PFSK-1 (cell line): ENCODE results near the gene INPP4B.

Source experiments
- FOXP2 ChIP-seq: optimal IDR thresholded peaks from 2 replicates; pipeline ENCODE3; 2011; ENCODE audit warnings: borderline replicate concordance, control low read depth, inconsistent platforms; ENCODE audit not compliant: insufficient read depth; ENCODE audit errors: extremely low read length, extremely low read depth
- POLR2AphosphoS5 ChIP-seq: IDR thresholded peaks from 2 replicates; pipeline ENCODE4 v1.6.1; 2012; ENCODE audit warnings: low read depth, mild to moderate bottlenecking, control low read depth, low read length, moderate library complexity
- REST ChIP-seq, 2 experiments: IDR thresholded peaks; 2 replicates each; pipeline versions ENCODE4 v1.6.1 to v1.8.0; 2011 to 2012; ENCODE audit warnings: low read depth in 2 of 2, low read length in 2 of 2, control low read depth in 1 of 2, inconsistent platforms in 1 of 2, mild to moderate bottlenecking in 1 of 2, moderate library complexity in 1 of 2; ENCODE audit not compliant: insufficient read depth in 1 of 2
- SIN3A ChIP-seq: IDR thresholded peaks from 2 replicates; pipeline ENCODE4 v1.6.1; 2012; ENCODE audit warnings: mild to moderate bottlenecking, low read length, moderate library complexity, borderline replicate concordance; ENCODE audit not compliant: insufficient read depth
- TAF1 ChIP-seq: IDR thresholded peaks from 2 replicates; pipeline ENCODE4 v1.6.1; 2012; ENCODE audit warnings: low read length, control low read depth, borderline replicate concordance; ENCODE audit not compliant: insufficient read depth

INPP4B gene

DNA sequence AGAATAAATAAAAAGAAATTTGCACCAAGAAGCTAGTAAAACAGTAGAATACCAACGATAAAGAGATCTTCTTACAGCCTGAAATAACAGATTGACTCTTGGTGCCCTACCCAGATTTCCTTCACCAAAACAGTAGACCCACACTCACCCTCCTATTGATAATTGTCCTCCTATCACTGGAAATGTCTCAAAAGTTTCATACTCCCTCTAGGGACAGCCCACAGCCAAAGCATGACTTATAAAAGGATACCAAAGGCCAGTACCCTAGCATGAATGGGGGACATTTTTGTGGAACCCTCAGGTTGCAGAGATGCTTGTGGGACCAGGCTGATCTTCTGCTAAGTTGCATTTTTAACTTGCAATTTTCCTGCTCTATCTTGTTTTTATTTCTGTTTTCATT, 104.1 kb downstream of the INPP4B start:
- TF ChIP-seq FOXP2 (no peak), SIN3A (no peak), POLR2AphosphoS5 (no peak), REST (IDR thresholded peaks at IDR 0.05; ENCODE audit: insufficient read depth in 1 of 2, low read depth in 2 of 2, low read length in 2 of 2) (no peak), TAF1 (no peak)

GRCh38 chr4:142728233-142728632, 117.9 kb downstream of the INPP4B start:
- no peak for TF ChIP-seq FOXP2
- no peak for TF ChIP-seq REST (IDR thresholded peaks at IDR 0.05; ENCODE audit: insufficient read depth in 1 of 2, low read depth in 2 of 2, low read length in 2 of 2)
- TF ChIP-seq SIN3A = no peak

- TF ChIP-seq TAF1 = no peak
- TF ChIP-seq FOXP2 = no peak
- no peak for TF ChIP-seq SIN3A
- TF ChIP-seq POLR2AphosphoS5 = no peak
- TF ChIP-seq REST (IDR thresholded peaks at IDR 0.05; ENCODE audit: insufficient read depth in 1 of 2, low read depth in 2 of 2, low read length in 2 of 2) = no peak
Measured at GRCh38 chr4:142727149-142727548, 119.0 kb downstream of the INPP4B start.

- TF ChIP-seq REST (IDR thresholded peaks at IDR 0.05; ENCODE audit: insufficient read depth in 1 of 2, low read depth in 2 of 2, low read length in 2 of 2) (no peak), TAF1 (no peak)
Measured at GRCh38 chr4:142725886-142726285, 120.2 kb downstream of the INPP4B start.

DNA sequence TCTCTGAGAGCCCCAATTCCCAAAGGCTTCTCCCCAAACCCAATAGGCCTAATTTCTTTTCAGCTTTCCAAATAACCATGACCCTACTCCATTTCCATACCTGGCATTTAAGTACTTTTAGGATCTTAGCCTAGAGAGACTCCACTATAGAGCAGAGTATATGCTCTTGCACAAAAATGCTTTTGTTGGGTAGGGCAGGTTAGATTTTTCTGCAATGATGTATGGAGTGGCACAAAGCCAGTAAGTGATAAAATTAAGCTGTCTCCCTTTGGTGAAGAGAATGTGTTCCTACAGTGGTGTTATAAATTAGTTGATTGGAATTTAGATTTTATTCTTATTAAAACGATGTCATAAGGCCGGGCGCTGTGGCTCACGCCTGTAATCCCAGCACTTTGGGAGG, 124.9 kb downstream of the INPP4B start:
- TF ChIP-seq FOXP2 (no peak), TAF1 (no peak), REST (IDR thresholded peaks at IDR 0.05; ENCODE audit: insufficient read depth in 1 of 2, low read depth in 2 of 2, low read length in 2 of 2) (no peak), POLR2AphosphoS5 (no peak), SIN3A (no peak)
